Endothelial cell of umbilical vein (primary cell): ENCODE results near the gene ADD2. TPM values are rescaled to one million over a fixed set of nuclear protein-coding genes. Genes with fewer than 3 reads are reported as not detected.

Experiments used
- BruUV-seq: library from RNA; stranded (reverse); fragments of 400-500 nt; replicated peaks from 2 replicates; lab custom pipeline; 2021; lab: Mats Ljungman, UMichigan
- CTCF ChIA-PET: fragments of 300-600, 350-600 bp; sonication (Branson Sonifier 250); formaldehyde crosslinking; loops from one replicate; lab custom pipeline; 2021; ENCODE audit warnings: antibody characterized with exemption, inconsistent platforms; lab: Charles Lee
- POLR2A ChIA-PET: fragments of 300-600, 350-600 bp; sonication (Branson Sonifier 250); formaldehyde crosslinking; loops from one replicate; lab custom pipeline; 2021; ENCODE audit warnings: antibody characterized with exemption, inconsistent platforms; lab: Charles Lee
- DNase-seq: peaks from one replicate; pipeline ENCODE4 v3.0.0-alpha.2; 2011; ENCODE audit warnings: low read depth, low spot score
- FAIRE-seq: peaks from 2 replicates; lab custom pipeline; 2011; peaks lifted over from hg19 to GRCh38; lab: Jason Lieb, UNC
- H2AFZ ChIP-seq: 2 replicates; pipeline ENCODE4 v1.6.0; 2012; ENCODE audit warnings: low read depth, low read length, control low read depth, inconsistent platforms
- H3K27ac ChIP-seq: 2 replicates; pipeline ENCODE4 v1.5.1; 2011; ENCODE audit warnings: low read depth, mild to moderate bottlenecking, control low read depth, low read length, moderate library complexity; ENCODE audit not compliant: insufficient read depth
- H3K27me3 ChIP-seq, 2 experiments: 2 replicates each; pipeline versions ENCODE4 v1.6.0 to v1.6.1; 2011; ENCODE audit warnings: low read length in 2 of 2, mixed read lengths in 1 of 2; ENCODE audit not compliant: control insufficient read depth in 2 of 2, insufficient read depth in 2 of 2
- H3K36me3 ChIP-seq, 2 experiments: 2 replicates in 1 of 2; 3 replicates in 1 of 2; pipeline ENCODE4 v1.5.1; 2011; ENCODE audit warnings: low read length in 2 of 2, mild to moderate bottlenecking in 1 of 2, moderate library complexity in 1 of 2; ENCODE audit not compliant: control insufficient read depth in 2 of 2, insufficient read depth in 2 of 2; ENCODE audit errors: extremely low read depth in 1 of 2
- H3K4me1 ChIP-seq: 3 replicates; pipeline ENCODE4 v1.5.1; 2011; ENCODE audit warnings: mild to moderate bottlenecking, low read length; ENCODE audit not compliant: control insufficient read depth, insufficient read depth; ENCODE audit errors: extremely low read depth
- H3K4me2 ChIP-seq: 2 replicates; pipeline ENCODE4 v1.6.1; 2011; ENCODE audit warnings: low read length, control low read depth, mixed read lengths; ENCODE audit not compliant: insufficient read depth
- H3K4me3 ChIP-seq, 3 experiments: fragments of 200-600 bp in 1 of 3; sonication (generic), shearing (Covaris generic) in 1 of 3; replicated peaks in 1 of 3; 2 replicates each; pipeline ENCODE4 v1.5.1; 2011 to 2016; ENCODE audit warnings: control low read depth in 3 of 3, low read length in 3 of 3, mild to moderate bottlenecking in 2 of 3, inconsistent platforms in 1 of 3, low read depth in 1 of 3, moderate library complexity in 1 of 3; ENCODE audit not compliant: insufficient read depth in 1 of 3
- H3K79me2 ChIP-seq: 2 replicates; pipeline ENCODE4 v1.6.0; 2012; ENCODE audit warnings: low read length, inconsistent platforms; ENCODE audit not compliant: control insufficient read depth, insufficient read depth
- H3K9ac ChIP-seq: replicated peaks from 2 replicates; pipeline ENCODE3; 2011; ENCODE audit warnings: low read length, control low read depth; ENCODE audit not compliant: insufficient read depth; ENCODE audit errors: extremely low read depth
- H3K9me1 ChIP-seq: replicated peaks from 3 replicates; pipeline ENCODE4 v1.6.0; 2011; ENCODE audit warnings: mild to moderate bottlenecking, low read length; ENCODE audit not compliant: control insufficient read depth, insufficient read depth; ENCODE audit errors: extremely low read depth
- H3K9me3 ChIP-seq: replicated peaks from 2 replicates; pipeline ENCODE4 v1.5.1; 2012; ENCODE audit warnings: low read length, inconsistent platforms; ENCODE audit not compliant: control insufficient read depth, insufficient read depth
- H4K20me1 ChIP-seq: replicated peaks from 2 replicates; pipeline ENCODE3; 2011; ENCODE audit warnings: mild to moderate bottlenecking, low read length; ENCODE audit not compliant: control insufficient read depth, insufficient read depth; ENCODE audit errors: extremely low read depth
- CTCF ChIP-seq, 2 donors: IDR thresholded peaks; 1 replicate in 1 of 2; 2 replicates in 1 of 2; pipeline ENCODE4 v1.5.1; 2011; ENCODE audit warnings: low read length in 2 of 2, mild to moderate bottlenecking in 2 of 2, moderate library complexity in 2 of 2, control low read depth in 1 of 2, inconsistent platforms in 1 of 2, low read depth in 1 of 2; ENCODE audit not compliant: insufficient read depth in 1 of 2; ENCODE audit errors: extremely low read depth in 1 of 2
- EZH2 ChIP-seq: IDR thresholded peaks from 2 replicates; pipeline ENCODE4 v1.6.1; 2012; ENCODE audit warnings: borderline replicate concordance, low read depth, mild to moderate bottlenecking, moderate library complexity, low read length, inconsistent platforms; ENCODE audit not compliant: severe bottlenecking
- FOS ChIP-seq: IDR thresholded peaks from 2 replicates; pipeline ENCODE4 v1.6.1; 2011; ENCODE audit warnings: mild to moderate bottlenecking, low read length, moderate library complexity, borderline replicate concordance; ENCODE audit not compliant: insufficient read depth
- GATA2 ChIP-seq: IDR thresholded peaks from 2 replicates; pipeline ENCODE4 v1.7.0; 2011; ENCODE audit warnings: low read depth, mild to moderate bottlenecking, moderate library complexity, mixed read lengths, low read length; ENCODE audit not compliant: insufficient read length, insufficient read depth
- JUN ChIP-seq: IDR thresholded peaks from 2 replicates; pipeline ENCODE4 v1.6.1; 2011; ENCODE audit warnings: borderline replicate concordance, low read depth; ENCODE audit not compliant: insufficient read length, insufficient read depth
- MYC ChIP-seq: IDR thresholded peaks from one replicate; pipeline ENCODE4 v1.6.1; 2011; ENCODE audit warnings: mild to moderate bottlenecking, low read depth, low read length
- POLR2A ChIP-seq: IDR thresholded peaks from 2 replicates; pipeline ENCODE4 v1.6.1; 2012; ENCODE audit warnings: low read depth, mild to moderate bottlenecking, control low read depth, low read length
- POLR2AphosphoS5 ChIP-seq: IDR thresholded peaks from 2 replicates; pipeline ENCODE4 v1.6.1; 2012; ENCODE audit warnings: low read depth, mild to moderate bottlenecking, control low read depth, low read length, moderate library complexity; ENCODE audit not compliant: insufficient read depth
- dilution Hi-C: fragments of 300-500 bp; cut with MboI; formaldehyde crosslinking; loops from one replicate; pipeline ENCODE4 v1.15.0; 2019; ENCODE audit warnings: low sequenced_read_pairs; ENCODE audit not compliant: extremely low pct_ligation_motif_present
- intact Hi-C: fragments of 100-400 bp; cut with micrococcal nuclease; formaldehyde crosslinking; loops from one replicate; pipeline ENCODE4 v1.10.0; 2022
- polyA plus RNA-seq, 4 experiments: library from polyadenylated mRNA; depleted of rRNA in 3 of 4; stranded (reverse) in 3 of 4; unstranded in 1 of 4; fragments of >200 nt; gene quantifications; 2 replicates each; pipeline versions ENCODE4 v1.2.1 to v1.2.3, GENCODE V29; 2011 to 2012; ENCODE audit warnings: missing spikeins in 1 of 4
- total RNA-seq: library from RNA; stranded (reverse); gene quantifications from 2 replicates; pipeline ENCODE4 v1.2.3, GENCODE V29; 2021
- TF ChIP-seq, protein P1 (sequence below): IDR thresholded peaks from 2 replicates; pipeline ENCODE4 v1.6.1; 2011; ENCODE audit not compliant: insufficient read depth, insufficient read length

Gene ADD2
- total and polyA plus RNA-seq, 2 donors (not counting 3 experiments of a cell fraction or from before 2014, with no cell fraction given), result 0.17 TPM; not detected in 1

GRCh38 chr2:70659551-70659950 lies 108.4 kb downstream of the ADD2 start:
- DNase-seq, result no peak
- dilution Hi-C loops (no loop called here), intact Hi-C loops (no loop called here)
- H3K4me3 ChIP-seq, result no peak overlapping the region
- no peak overlapping the region for H2AFZ ChIP-seq
- no peaks in the 10 kb centered on the region for H3K9me1 ChIP-seq
- no peaks in the 10 kb centered on the region for H3K9me3 ChIP-seq
- BruUV-seq, result no TSS peak
- peaks cover 11 to 15% of the 10 kb centered on the region in 2 experiments for H3K27me3 ChIP-seq
- no peaks in the 10 kb centered on the region for H3K36me3 ChIP-seq
- no peak overlapping the region for H3K27ac ChIP-seq
- ChIA-PET POLR2A (no interaction called here), CTCF (interaction anchor here (1.3 kb wide), 1 partner anchor 356 kb away, joined by 5 read pairs; no protein-coding TSS in a partner anchor)
- H4K20me1 ChIP-seq, result no peaks in the 10 kb centered on the region
- H3K4me1 ChIP-seq, result no peaks in the 10 kb centered on the region
- H3K79me2 ChIP-seq, result no peaks in the 10 kb centered on the region
- TF ChIP-seq POLR2AphosphoS5 (no peak), GATA2 (no peak), POLR2A (no peak), FOS (no peak), JUN (no peak), EZH2 (no peak), MYC (no peak), CTCF (IDR thresholded peaks at IDR 0.05; ENCODE audit: extremely low read depth in 1 of 2, insufficient read depth in 1 of 2, low read depth in 1 of 2, low read length in 2 of 2) (no peak)
- TF ChIP-seq, protein P1, sequence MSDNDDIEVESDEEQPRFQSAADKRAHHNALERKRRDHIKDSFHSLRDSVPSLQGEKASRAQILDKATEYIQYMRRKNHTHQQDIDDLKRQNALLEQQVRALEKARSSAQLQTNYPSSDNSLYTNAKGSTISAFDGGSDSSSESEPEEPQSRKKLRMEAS, result no peak
- no peak overlapping the region for H3K4me2 ChIP-seq
- no peak for FAIRE-seq
- H3K9ac ChIP-seq, result no peak overlapping the region
